H1 (cell line): ENCODE results near the gene TMEM161A. TPM values are rescaled to one million over a fixed set of nuclear protein-coding genes. Genes with fewer than 3 reads are reported as not detected.

Experiments used
- CTCF ChIA-PET: fragments of 300-600 bp; sonication (Branson Sonifier 250); formaldehyde crosslinking; loops from one replicate; lab custom pipeline; 2021; ENCODE audit not compliant: partially characterized antibody; lab: Charles Lee
- POLR2A ChIA-PET: fragments of 300-600 bp; sonication (Branson Sonifier 250); formaldehyde crosslinking; loops from one replicate; lab custom pipeline; 2021; ENCODE audit warnings: inconsistent platforms; ENCODE audit not compliant: partially characterized antibody; lab: Charles Lee
- DNase-seq, 2 experiments: peaks; one replicate each; pipeline versions ENCODE4 v3.0.0 to v3.0.0-alpha.2; 2010 to 2022; ENCODE audit warnings: low spot score in 2 of 2, low read depth in 1 of 2, mixed read lengths in 1 of 2
- FAIRE-seq: peaks from 2 replicates; lab custom pipeline; 2011; peaks lifted over from hg19 to GRCh38; lab: Jason Lieb, UNC
- H2AFZ ChIP-seq: 2 replicates; pipeline ENCODE4 v1.8.1; 2012; ENCODE audit warnings: low read length, inconsistent platforms
- H2AK5ac ChIP-seq: 2 replicates; pipeline ENCODE4 v1.6.1; 2013; ENCODE audit warnings: low read depth, low read length
- H2BK120ac ChIP-seq: replicated peaks from 2 replicates; pipeline ENCODE3; 2013; ENCODE audit warnings: low read depth, low read length, inconsistent platforms
- H2BK12ac ChIP-seq: 2 replicates; pipeline ENCODE4 v1.6.1; 2013; ENCODE audit warnings: low read depth, low read length
- H2BK15ac ChIP-seq: 2 replicates; pipeline ENCODE4 v1.6.1; 2013; ENCODE audit warnings: low read length
- H2BK20ac ChIP-seq: 2 replicates; pipeline ENCODE4 v1.6.1; 2013; ENCODE audit warnings: low read length
- H2BK5ac ChIP-seq: 2 replicates; pipeline ENCODE4 v1.6.1; 2013; ENCODE audit warnings: low read depth, low read length
- H3K14ac ChIP-seq: 2 replicates; pipeline ENCODE4 v1.6.1; 2013; ENCODE audit warnings: inconsistent platforms; ENCODE audit not compliant: insufficient read length
- H3K18ac ChIP-seq: 2 replicates; pipeline ENCODE4 v1.6.1; 2013; ENCODE audit warnings: low read length; ENCODE audit errors: extremely low read depth
- H3K23ac ChIP-seq: 2 replicates; pipeline ENCODE4 v1.6.1; 2013; ENCODE audit warnings: inconsistent platforms; ENCODE audit not compliant: insufficient read length
- H3K23me2 ChIP-seq: 2 replicates; pipeline ENCODE4 v1.6.1; 2013; ENCODE audit warnings: low read depth, low read length
- H3K27ac ChIP-seq: 2 replicates; pipeline ENCODE4 v1.6.1; 2011; ENCODE audit warnings: low read depth, low read length, inconsistent platforms
- H3K27me3 ChIP-seq, 4 experiments: replicated peaks in 1 of 4; 1 replicate in 1 of 4; 2 replicates in 3 of 4; pipeline versions ENCODE4 v1.6.1 to v1.8.1; 2011 to 2013; ENCODE audit warnings: low read length in 3 of 4, mild to moderate bottlenecking in 3 of 4, inconsistent platforms in 2 of 4, mixed read lengths in 2 of 4, moderate library complexity in 1 of 4; ENCODE audit not compliant: control insufficient read depth in 3 of 4, insufficient read depth in 3 of 4; ENCODE audit errors: extremely low read depth in 1 of 4
- H3K36me3 ChIP-seq, 4 experiments: 2 replicates each; pipeline versions ENCODE4 v1.6.1 to v1.8.1; 2011 to 2013; ENCODE audit warnings: mild to moderate bottlenecking in 4 of 4, low read length in 3 of 4, moderate library complexity in 2 of 4, control low read depth in 1 of 4, inconsistent platforms in 1 of 4; ENCODE audit not compliant: insufficient read depth in 4 of 4, control insufficient read depth in 2 of 4
- H3K4ac ChIP-seq: replicated peaks from 2 replicates; pipeline ENCODE3; 2013; ENCODE audit warnings: low read length, low read depth, mixed read lengths, inconsistent platforms; ENCODE audit not compliant: insufficient read length
- H3K4me1 ChIP-seq, 4 experiments: replicated peaks in 1 of 4; 1 replicate in 1 of 4; 2 replicates in 3 of 4; pipeline versions ENCODE4 v1.6.1 to v1.8.1; 2011 to 2013; ENCODE audit warnings: low read length in 3 of 4, inconsistent platforms in 2 of 4, mixed read lengths in 1 of 4; ENCODE audit not compliant: insufficient read depth in 4 of 4, control insufficient read depth in 3 of 4
- H3K4me2 ChIP-seq, 2 experiments: 2 replicates each; pipeline versions ENCODE4 v1.6.1 to v1.8.1; 2011 to 2013; ENCODE audit warnings: low read depth in 2 of 2, low read length in 2 of 2, control low read depth in 1 of 2, inconsistent platforms in 1 of 2, mild to moderate bottlenecking in 1 of 2; ENCODE audit not compliant: insufficient read depth in 1 of 2
- H3K4me3 ChIP-seq, 4 experiments: fragments of 200-600, 300-600 bp in 1 of 4; sonication (generic), shearing (Covaris generic), sonication (Bioruptor Twin) in 1 of 4; 2 replicates each; pipeline versions ENCODE4 v1.5.1 to v1.8.1; 2011 to 2016; ENCODE audit warnings: low read length in 4 of 4, low read depth in 3 of 4, control low read depth in 2 of 4, inconsistent platforms in 2 of 4, mild to moderate bottlenecking in 2 of 4, mixed read lengths in 1 of 4, moderate library complexity in 1 of 4; ENCODE audit not compliant: insufficient read depth in 2 of 4; ENCODE audit errors: extremely low read depth in 1 of 4
- H3K56ac ChIP-seq: replicated peaks from 2 replicates; pipeline ENCODE3; 2013; ENCODE audit warnings: low read depth, mild to moderate bottlenecking, mixed read lengths, low read length, inconsistent platforms; ENCODE audit not compliant: insufficient read length
- H3K79me1 ChIP-seq: 2 replicates; pipeline ENCODE4 v1.6.1; 2013; ENCODE audit warnings: low read depth, low read length, control low read depth
- H3K79me2 ChIP-seq, 2 experiments: 2 replicates each; pipeline versions ENCODE4 v1.6.1 to v1.8.1; 2012 to 2013; ENCODE audit warnings: low read length in 2 of 2, mild to moderate bottlenecking in 2 of 2, inconsistent platforms in 1 of 2; ENCODE audit not compliant: insufficient read depth in 2 of 2, control insufficient read depth in 1 of 2
- H3K9ac ChIP-seq, 4 experiments: replicated peaks in 1 of 4; 1 replicate in 1 of 4; 2 replicates in 3 of 4; pipeline versions ENCODE4 v1.6.1 to v1.8.1; 2011 to 2013; ENCODE audit warnings: low read depth in 3 of 4, low read length in 3 of 4, control low read depth in 2 of 4, mild to moderate bottlenecking in 2 of 4, moderate library complexity in 2 of 4, inconsistent platforms in 1 of 4; ENCODE audit errors: extremely low read depth in 1 of 4
- H3K9me3 ChIP-seq, 2 experiments: 2 replicates each; pipeline versions ENCODE4 v1.6.1 to v1.8.1; 2012 to 2013; ENCODE audit warnings: mild to moderate bottlenecking in 2 of 2, moderate library complexity in 2 of 2, control low read depth in 1 of 2, inconsistent platforms in 1 of 2, low read depth in 1 of 2, low read length in 1 of 2, mixed read lengths in 1 of 2; ENCODE audit not compliant: insufficient read depth in 2 of 2
- H4K20me1 ChIP-seq, 2 experiments: replicated peaks in 1 of 2; 2 replicates each; pipeline versions ENCODE3 to v1.8.1; 2011 to 2013; ENCODE audit warnings: inconsistent platforms in 2 of 2, low read length in 2 of 2, mild to moderate bottlenecking in 1 of 2; ENCODE audit not compliant: insufficient read depth in 2 of 2, control insufficient read depth in 1 of 2
- H4K5ac ChIP-seq: 2 replicates; pipeline ENCODE4 v1.6.1; 2013; ENCODE audit warnings: low read length, low read depth, mixed read lengths, inconsistent platforms; ENCODE audit not compliant: insufficient read length
- H4K8ac ChIP-seq: 2 replicates; pipeline ENCODE4 v1.8.0; 2013; ENCODE audit warnings: mild to moderate bottlenecking, moderate library complexity, low read length, inconsistent platforms; ENCODE audit not compliant: insufficient read depth; ENCODE audit errors: extremely low read depth
- H4K91ac ChIP-seq: replicated peaks from 2 replicates; pipeline ENCODE3; 2013; ENCODE audit warnings: low read length, mixed read lengths, inconsistent platforms; ENCODE audit not compliant: insufficient read length
- CBX5 ChIP-seq: fragments of 300-800, 300-1000 bp; sonication (generic); IDR thresholded peaks from 2 replicates; pipeline ENCODE4 v1.7.1; 2016; ENCODE audit warnings: antibody characterized with exemption, low read length, low read depth
- CHD2 ChIP-seq: IDR thresholded peaks from 2 replicates; pipeline ENCODE4 v1.6.1; 2012; ENCODE audit warnings: low read length, improper control_type of control experiment
- CTBP2 ChIP-seq: IDR thresholded peaks from 2 replicates; pipeline ENCODE4 v1.7.0; 2011; ENCODE audit warnings: borderline replicate concordance, mild to moderate bottlenecking, moderate library complexity, mixed read lengths, low read length; ENCODE audit not compliant: insufficient read depth, insufficient read length
- EZH2 ChIP-seq: fragments of 200-600 bp; sonication (generic); IDR thresholded peaks from 2 replicates; pipeline ENCODE4 v1.7.1; 2012; ENCODE audit warnings: low read depth, mild to moderate bottlenecking, moderate library complexity, low read length, inconsistent platforms; ENCODE audit not compliant: severe bottlenecking
- RNF2 ChIP-seq: fragments of 200-900, 300-1000 bp; sonication (generic); IDR thresholded peaks from 2 replicates; pipeline ENCODE4 v1.7.1; 2016; ENCODE audit warnings: borderline replicate concordance, low read depth, mild to moderate bottlenecking, antibody characterized with exemption, low read length; ENCODE audit not compliant: poor library complexity, severe bottlenecking; ENCODE audit errors: missing control alignments
- TAF1 ChIP-seq: IDR thresholded peaks from 2 replicates; pipeline ENCODE4 v1.6.1; 2011; ENCODE audit warnings: mild to moderate bottlenecking, low read depth, low read length
- TBP ChIP-seq: IDR thresholded peaks from 2 replicates; pipeline ENCODE4 v1.6.1; 2011; ENCODE audit warnings: low read depth, low read length, improper control_type of control experiment
- YY1 ChIP-seq: IDR thresholded peaks from 2 replicates; pipeline ENCODE4 v1.6.1; 2011; ENCODE audit warnings: low read depth, mild to moderate bottlenecking, low read length
- WGBS, 2 experiments: shearing (Covaris generic) in 1 of 2; methylation state at CpG; one replicate each; pipeline versions ENCODE4 v1.1.6 to v1.1.7; 2013 to 2015; ENCODE audit warnings: low lambda C conversion rate in 2 of 2, mixed read lengths in 2 of 2, inconsistent platforms in 1 of 2, low coverage in 1 of 2, missing lambda C conversion rate in 1 of 2; ENCODE audit not compliant: insufficient replicate concordance in 2 of 2, insufficient coverage in 1 of 2, insufficient read length in 1 of 2; ENCODE audit errors: extremely low coverage in 1 of 2, missing lambda C conversion rate in 1 of 2; 5-methylcytosine and 5-hydroxymethylcytosine counted together
- polyA plus RNA-seq, 7 experiments: library from polyadenylated mRNA; depleted of rRNA in 3 of 7; stranded (reverse) in 5 of 7; unstranded in 2 of 7; fragments of >200 nt in 5 of 7; fragments of 200-250 nt in 2 of 7; gene quantifications; 1 replicate in 5 of 7; 2 replicates in 1 of 7; 4 replicates in 1 of 7; pipeline versions ENCODE4 v1.2.1 to v1.2.3, GENCODE V29; 2011 to 2013; ENCODE audit warnings: missing spikeins in 2 of 7, mixed read lengths in 2 of 7
- total RNA-seq: library from RNA; stranded (reverse); fragmentation: NEBNext Ultra II Directional; extraction: Animal tissue kit (Norgen Biotek cat#: 25700); gene quantifications from 2 replicates; pipeline ENCODE4 v1.2.1, GENCODE V29; 2021
- TF ChIP-seq, protein P1 (sequence below), 3 experiments: IDR thresholded peaks; 1 replicate in 2 of 3; 2 replicates in 1 of 3; pipeline versions ENCODE4 v1.5.1 to v1.6.1; 2011; ENCODE audit warnings: low read length in 3 of 3, mild to moderate bottlenecking in 3 of 3, inconsistent platforms in 2 of 3, low read depth in 1 of 3, moderate library complexity in 1 of 3; ENCODE audit not compliant: insufficient read depth in 1 of 3; ENCODE audit errors: control extremely low read depth in 1 of 3
- TF ChIP-seq, protein P2 (sequence below): IDR thresholded peaks from 2 replicates; pipeline ENCODE4 v1.6.1; 2012; ENCODE audit warnings: inconsistent platforms

Gene TMEM161A
- total and polyA plus RNA-seq, 2 of the 8 experiments (the other 6 are each of a cell fraction or from before 2014, with no cell fraction given): 47.8 to 103 TPM

DNA sequence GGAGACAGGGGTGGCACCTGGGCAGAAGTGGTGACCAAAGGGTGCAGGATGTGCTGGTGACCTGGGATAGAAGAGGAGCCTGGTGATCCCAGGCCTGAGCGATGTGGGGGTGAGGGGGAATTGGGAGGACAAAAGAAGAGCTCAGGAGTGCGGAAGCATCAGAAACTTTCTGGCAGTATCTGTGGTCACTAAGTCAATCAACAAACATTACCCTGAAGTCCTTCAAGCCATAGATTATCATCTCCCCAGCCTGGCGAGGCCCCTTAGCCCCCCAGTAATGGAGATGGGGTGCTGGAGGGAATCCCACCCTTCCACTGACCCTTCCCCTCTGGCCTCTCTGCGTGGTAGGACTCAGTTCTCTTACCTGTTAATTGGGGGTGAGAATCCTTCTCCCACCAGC, 21.3 kb upstream of the TMEM161A start:
- Histone ChIP-seq H2BK12ac (peak overlapping the region; percentile 35; the same call in 1 of the 2 replicates), H3K27me3 (no peaks in the 10 kb centered on the region; a peak in 1 of 7 replicates), H4K8ac (no peak overlapping the region), H4K20me1 (no peaks in the 10 kb centered on the region), H3K23ac (no peak overlapping the region), H4K5ac (no peak overlapping the region), H3K4me3 (no peak overlapping the region), H2BK120ac (no peak overlapping the region), H3K56ac (no peak overlapping the region), H3K9ac (no peak overlapping the region), H3K79me2 (no peaks in the 10 kb centered on the region), H3K79me1 (no peaks in the 10 kb centered on the region), H3K4me2 (no peak overlapping the region), H3K4me1 (peaks cover 0 to 8% (median 5%) of the 10 kb centered on the region in 4 experiments; a peak in 4 of 7 replicates), H3K36me3 (peaks cover 0 to 8% (median 0%) of the 10 kb centered on the region in 4 experiments; a peak in 1 of 8 replicates), H3K14ac (no peak overlapping the region), H4K91ac (peak overlapping the region; percentile 0), H3K27ac (no peak overlapping the region), H3K23me2 (peaks cover 4% of the 10 kb centered on the region; the same call in 1 of the 2 replicates), H2BK15ac (no peak overlapping the region), H3K4ac (no peak overlapping the region), H2BK5ac (no peak overlapping the region), H3K18ac (no peak overlapping the region; the same call in 1 of the 2 replicates), H3K9me3 (no peaks in the 10 kb centered on the region), H2AK5ac (no peak overlapping the region), H2BK20ac (0 out of 2 replicates have a peak overlapping the region, but pooled peaks have one; percentile 34), H2AFZ (no peak overlapping the region)
- ChIA-PET CTCF (interaction anchor here (1.0 to 11.9 kb wide), 6 partner anchors 10 to 183 kb away, joined by 3 to 109 read pairs (median 4); partner anchors contain the start of gene MEF2B), POLR2A (interaction anchor here (0.8 to 9.4 kb wide), 4 partner anchors 12 to 164 kb away, joined by 3 to 133 read pairs (median 18); partner anchors contain the start of gene MEF2B)
- DNase-seq (no peak), FAIRE-seq (no peak)
- WGBS, 2 experiments: 90% methylated on average over 4 of the region's 4 CpGs; no CpG with 5 or more reads in 1 of the 2 experiments
- TF ChIP-seq, protein P1, sequence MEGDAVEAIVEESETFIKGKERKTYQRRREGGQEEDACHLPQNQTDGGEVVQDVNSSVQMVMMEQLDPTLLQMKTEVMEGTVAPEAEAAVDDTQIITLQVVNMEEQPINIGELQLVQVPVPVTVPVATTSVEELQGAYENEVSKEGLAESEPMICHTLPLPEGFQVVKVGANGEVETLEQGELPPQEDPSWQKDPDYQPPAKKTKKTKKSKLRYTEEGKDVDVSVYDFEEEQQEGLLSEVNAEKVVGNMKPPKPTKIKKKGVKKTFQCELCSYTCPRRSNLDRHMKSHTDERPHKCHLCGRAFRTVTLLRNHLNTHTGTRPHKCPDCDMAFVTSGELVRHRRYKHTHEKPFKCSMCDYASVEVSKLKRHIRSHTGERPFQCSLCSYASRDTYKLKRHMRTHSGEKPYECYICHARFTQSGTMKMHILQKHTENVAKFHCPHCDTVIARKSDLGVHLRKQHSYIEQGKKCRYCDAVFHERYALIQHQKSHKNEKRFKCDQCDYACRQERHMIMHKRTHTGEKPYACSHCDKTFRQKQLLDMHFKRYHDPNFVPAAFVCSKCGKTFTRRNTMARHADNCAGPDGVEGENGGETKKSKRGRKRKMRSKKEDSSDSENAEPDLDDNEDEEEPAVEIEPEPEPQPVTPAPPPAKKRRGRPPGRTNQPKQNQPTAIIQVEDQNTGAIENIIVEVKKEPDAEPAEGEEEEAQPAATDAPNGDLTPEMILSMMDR (IDR thresholded peaks at IDR 0.05; ENCODE audit: control extremely low read depth in 1 of 3, insufficient read depth in 1 of 3, low read depth in 1 of 3, low read length in 3 of 3): no peak
- no peak for TF ChIP-seq TAF1
- no peak for TF ChIP-seq CTBP2
- TF ChIP-seq TBP: no peak
- TF ChIP-seq EZH2: no peak
- no peak for TF ChIP-seq RNF2
- TF ChIP-seq, protein P2, sequence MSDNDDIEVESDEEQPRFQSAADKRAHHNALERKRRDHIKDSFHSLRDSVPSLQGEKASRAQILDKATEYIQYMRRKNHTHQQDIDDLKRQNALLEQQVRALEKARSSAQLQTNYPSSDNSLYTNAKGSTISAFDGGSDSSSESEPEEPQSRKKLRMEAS: no peak
- TF ChIP-seq CHD2: no peak
- TF ChIP-seq CBX5: no peak
- TF ChIP-seq YY1: no peak
